ENCODE data around the gene ARL3.
"Not testable (repeated sequence)": the region's sequence is repeated elsewhere in the genome, so short reads cannot be mapped to it uniquely, and the experiment has no call there.

The ARL3 gene

GRCh38 chr10:102743588-102744373, 29.6 kb upstream of the ARL3 start, which contains the start of gene WBP1L:
TSS of gene WBP1L (plus strand) at chr10:102743948. CDS start at chr10:102744054, 106 bp downstream.
- peak within 1 kb of the TSS; percentile 97 for H3K4me3 Mint-ChIP-seq
- H3K27me3 Mint-ChIP-seq: no peaks in the 10 kb centered on the region
- H3K27ac Mint-ChIP-seq: peak within 1 kb of the TSS; percentile 93
- no peaks in the 10 kb centered on the region for H3K9me3 Mint-ChIP-seq (ENCODE audit: low read depth)
- peaks cover 48% of the 10 kb centered on the region for H3K4me1 Mint-ChIP-seq (ENCODE audit: low read depth)
- H3K36me3 Mint-ChIP-seq: peaks cover 3% of the 10 kb centered on the region

- no peaks in the 10 kb centered on the region for H3K27me3 Mint-ChIP-seq
These were observed 28.9 kb upstream of the ARL3 start for GRCh38 chr10:102743078-102743587.

GRCh38 chr10:102742313-102742712, 28.1 kb upstream of the ARL3 start:
- H3K4me3 Mint-ChIP-seq; H3K27ac Mint-ChIP-seq; H3K9me3 Mint-ChIP-seq (ENCODE audit: low read depth); H3K27me3 Mint-ChIP-seq; H3K36me3 Mint-ChIP-seq: not testable (repeated sequence)
- peaks cover 42% of the 10 kb centered on the region for H3K4me1 Mint-ChIP-seq (ENCODE audit: low read depth)

More at GRCh38 chr10:102743078-102743587, 28.9 kb upstream of the ARL3 start:
- H3K27ac Mint-ChIP-seq: peak overlapping the region; percentile 93
- no peaks in the 10 kb centered on the region for H3K36me3 Mint-ChIP-seq
- no peaks in the 10 kb centered on the region for H3K9me3 Mint-ChIP-seq (ENCODE audit: low read depth)
- peak overlapping the region; percentile 97 for H3K4me3 Mint-ChIP-seq
- H3K4me1 Mint-ChIP-seq (ENCODE audit: low read depth): peaks cover 42% of the 10 kb centered on the region

GRCh38 chr10:102741726-102742237, 27.6 kb upstream of the ARL3 start:
- no peak overlapping the region for H3K27ac Mint-ChIP-seq
- H3K9me3 Mint-ChIP-seq (ENCODE audit: low read depth): no peaks in the 10 kb centered on the region
- H3K4me3 Mint-ChIP-seq: no peak overlapping the region

GRCh38 chr10:102740229-102740628, 26.0 kb upstream of the ARL3 start:
- no peak overlapping the region for H3K27ac Mint-ChIP-seq
- H3K36me3 Mint-ChIP-seq: no peaks in the 10 kb centered on the region
- no peaks in the 10 kb centered on the region for H3K27me3 Mint-ChIP-seq

More at GRCh38 chr10:102741726-102742237, 27.6 kb upstream of the ARL3 start:
- Mint-ChIP-seq H3K4me1 (ENCODE audit: low read depth) (peaks cover 39% of the 10 kb centered on the region), H3K36me3 (no peaks in the 10 kb centered on the region), H3K27me3 (no peaks in the 10 kb centered on the region)

GRCh38 chr10:102738692-102739121, 24.5 kb upstream of the ARL3 start:
- H3K36me3 Mint-ChIP-seq: no peaks in the 10 kb centered on the region
- no peaks in the 10 kb centered on the region for H3K9me3 Mint-ChIP-seq (ENCODE audit: low read depth)
- no peaks in the 10 kb centered on the region for H3K27me3 Mint-ChIP-seq
- peaks cover 12% of the 10 kb centered on the region for H3K4me1 Mint-ChIP-seq (ENCODE audit: low read depth)
- H3K4me3 Mint-ChIP-seq: no peak overlapping the region
- H3K27ac Mint-ChIP-seq: peak overlapping the region; percentile 23

More at GRCh38 chr10:102740229-102740628, 26.0 kb upstream of the ARL3 start:
- no peak overlapping the region for H3K4me3 Mint-ChIP-seq
- no peaks in the 10 kb centered on the region for H3K9me3 Mint-ChIP-seq (ENCODE audit: low read depth)
- H3K4me1 Mint-ChIP-seq (ENCODE audit: low read depth): peaks cover 24% of the 10 kb centered on the region

GRCh38 chr10:102735065-102735562, 20.9 kb upstream of the ARL3 start:
- H3K27ac Mint-ChIP-seq: no peak overlapping the region
- no peaks in the 10 kb centered on the region for H3K9me3 Mint-ChIP-seq (ENCODE audit: low read depth)
- H3K4me1 Mint-ChIP-seq (ENCODE audit: low read depth): no peaks in the 10 kb centered on the region
- H3K4me3 Mint-ChIP-seq: no peak overlapping the region
- H3K36me3 Mint-ChIP-seq: no peaks in the 10 kb centered on the region
- H3K27me3 Mint-ChIP-seq: no peaks in the 10 kb centered on the region

- H3K27ac Mint-ChIP-seq: no peak overlapping the region
- H3K4me1 Mint-ChIP-seq (ENCODE audit: low read depth): peaks cover 5% of the 10 kb centered on the region
- H3K36me3 Mint-ChIP-seq: peaks cover under 1% of the 10 kb centered on the region
- H3K9me3 Mint-ChIP-seq (ENCODE audit: low read depth): no peaks in the 10 kb centered on the region
- no peak overlapping the region for H3K4me3 Mint-ChIP-seq
- H3K27me3 Mint-ChIP-seq: no peaks in the 10 kb centered on the region
These were observed 18.5 kb upstream of the ARL3 start for GRCh38 chr10:102732661-102733060.

- H3K4me3 Mint-ChIP-seq: no peak overlapping the region
- no peaks in the 10 kb centered on the region for H3K9me3 Mint-ChIP-seq (ENCODE audit: low read depth)
- peaks cover 5% of the 10 kb centered on the region for H3K4me1 Mint-ChIP-seq (ENCODE audit: low read depth)
- H3K27ac Mint-ChIP-seq: no peak overlapping the region
- H3K36me3 Mint-ChIP-seq: peaks cover 3% of the 10 kb centered on the region
- H3K27me3 Mint-ChIP-seq: no peaks in the 10 kb centered on the region
These were observed 17.1 kb upstream of the ARL3 start for GRCh38 chr10:102731222-102731800.

- Mint-ChIP-seq H3K4me1 (ENCODE audit: low read depth) (peaks cover 5% of the 10 kb centered on the region), H3K27me3 (no peaks in the 10 kb centered on the region), H3K4me3 (no peak overlapping the region), H3K36me3 (peaks cover 3% of the 10 kb centered on the region), H3K27ac (no peak overlapping the region), H3K9me3 (ENCODE audit: low read depth) (no peaks in the 10 kb centered on the region)
These were observed 15.1 kb upstream of the ARL3 start for GRCh38 chr10:102729029-102730026.

GRCh38 chr10:102727037-102727818, 13.0 kb upstream of the ARL3 start:
- no peak overlapping the region for H3K27ac Mint-ChIP-seq
- peaks cover 5% of the 10 kb centered on the region for H3K4me1 Mint-ChIP-seq (ENCODE audit: low read depth)
- H3K4me3 Mint-ChIP-seq: no peak overlapping the region
- H3K27me3 Mint-ChIP-seq: no peaks in the 10 kb centered on the region
- H3K36me3 Mint-ChIP-seq: peaks cover 7% of the 10 kb centered on the region
- no peaks in the 10 kb centered on the region for H3K9me3 Mint-ChIP-seq (ENCODE audit: low read depth)

GRCh38 chr10:102726274-102726673, 12.1 kb upstream of the ARL3 start:
- H3K4me1 Mint-ChIP-seq (ENCODE audit: low read depth): peaks cover 11% of the 10 kb centered on the region
- H3K27me3 Mint-ChIP-seq: no peaks in the 10 kb centered on the region
- H3K9me3 Mint-ChIP-seq (ENCODE audit: low read depth): no peaks in the 10 kb centered on the region
- peaks cover 7% of the 10 kb centered on the region for H3K36me3 Mint-ChIP-seq
- no peak overlapping the region for H3K27ac Mint-ChIP-seq
- no peak overlapping the region for H3K4me3 Mint-ChIP-seq

- Mint-ChIP-seq H3K4me3 (no peak overlapping the region), H3K27me3 (no peaks in the 10 kb centered on the region), H3K9me3 (ENCODE audit: low read depth) (no peaks in the 10 kb centered on the region), H3K27ac (no peak overlapping the region), H3K36me3 (peaks cover 11% of the 10 kb centered on the region), H3K4me1 (ENCODE audit: low read depth) (peaks cover 17% of the 10 kb centered on the region)
These were observed 9.8 kb upstream of the ARL3 start for GRCh38 chr10:102723989-102724388.

All from activated naive CD8-positive, alpha-beta T cell (primary cell).